Measurements from ENCODE around the gene ASCL1.
A peak's percentile ranks its signal among the peaks of the same experiment; 100 is the strongest.

Gene ASCL1

DNA sequence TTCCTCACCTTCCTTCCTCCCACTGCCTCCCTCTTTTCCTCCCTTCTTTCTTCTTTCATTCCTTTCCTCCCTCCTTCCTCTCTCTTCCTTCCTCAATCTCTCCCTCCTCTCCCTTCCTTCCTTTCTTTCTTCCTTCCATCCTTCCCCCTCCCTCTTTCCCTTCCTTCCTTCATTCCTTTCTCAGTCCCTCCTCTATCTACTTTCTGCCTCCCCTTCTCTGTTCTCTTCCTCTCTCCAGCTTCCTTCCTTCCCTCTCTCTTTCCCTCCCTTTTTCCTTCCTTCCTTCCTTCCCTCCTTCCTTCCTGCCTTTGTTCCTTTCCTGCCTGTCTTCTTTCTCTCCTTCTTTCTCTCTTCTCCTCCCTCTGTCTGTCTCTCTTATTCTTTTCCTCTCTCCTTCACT is 16.1 kb downstream of the ASCL1 start:
- H3K27ac ChIP-seq (ENCODE audit: extremely low read depth, low read depth, low read length) = no peak overlapping the region
- 0 out of 2 replicates have a peak, but pooled peaks have one; percentile 63 for TF ChIP-seq ZNF114 (tag by site-specific recombination; IDR thresholded peaks at IDR 0.05)
- TF ChIP-seq ZNF366 (tag by site-specific recombination; conservative IDR thresholded peaks at IDR 0.05) = peak; percentile 87
- peak; percentile 52; the same call in 1 of the 2 replicates for TF ChIP-seq ZNF776 (tag by site-specific recombination; IDR thresholded peaks at IDR 0.05; ENCODE audit: borderline replicate concordance)
- TF ChIP-seq, protein P1, sequence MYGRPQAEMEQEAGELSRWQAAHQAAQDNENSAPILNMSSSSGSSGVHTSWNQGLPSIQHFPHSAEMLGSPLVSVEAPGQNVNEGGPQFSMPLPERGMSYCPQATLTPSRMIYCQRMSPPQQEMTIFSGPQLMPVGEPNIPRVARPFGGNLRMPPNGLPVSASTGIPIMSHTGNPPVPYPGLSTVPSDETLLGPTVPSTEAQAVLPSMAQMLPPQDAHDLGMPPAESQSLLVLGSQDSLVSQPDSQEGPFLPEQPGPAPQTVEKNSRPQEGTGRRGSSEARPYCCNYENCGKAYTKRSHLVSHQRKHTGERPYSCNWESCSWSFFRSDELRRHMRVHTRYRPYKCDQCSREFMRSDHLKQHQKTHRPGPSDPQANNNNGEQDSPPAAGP (tag by site-specific recombination; IDR thresholded peaks at IDR 0.05) = no peak
- ChIA-PET POLR2A (no interaction called here), CTCF (interaction anchor here (0.6 to 0.7 kb wide), 2 partner anchors 10 to 21 kb away, joined by 3 to 4 read pairs; no protein-coding TSS in a partner anchor)
- no peak overlapping the region for H3K4me3 ChIP-seq (ENCODE audit: low read depth, low read length)
- H3K4me1 ChIP-seq (ENCODE audit: control insufficient read depth, insufficient read depth, low read length) = no peaks in the 10 kb centered on the region
- H3K9me3 ChIP-seq (ENCODE audit: control insufficient read depth, insufficient read depth, low read depth, low read length) = no peaks in the 10 kb centered on the region
- H3K36me3 ChIP-seq (ENCODE audit: control insufficient read depth in 2 of 2, insufficient read depth in 1 of 2, low read length in 2 of 2) = no peaks in the 10 kb centered on the region

DNA sequence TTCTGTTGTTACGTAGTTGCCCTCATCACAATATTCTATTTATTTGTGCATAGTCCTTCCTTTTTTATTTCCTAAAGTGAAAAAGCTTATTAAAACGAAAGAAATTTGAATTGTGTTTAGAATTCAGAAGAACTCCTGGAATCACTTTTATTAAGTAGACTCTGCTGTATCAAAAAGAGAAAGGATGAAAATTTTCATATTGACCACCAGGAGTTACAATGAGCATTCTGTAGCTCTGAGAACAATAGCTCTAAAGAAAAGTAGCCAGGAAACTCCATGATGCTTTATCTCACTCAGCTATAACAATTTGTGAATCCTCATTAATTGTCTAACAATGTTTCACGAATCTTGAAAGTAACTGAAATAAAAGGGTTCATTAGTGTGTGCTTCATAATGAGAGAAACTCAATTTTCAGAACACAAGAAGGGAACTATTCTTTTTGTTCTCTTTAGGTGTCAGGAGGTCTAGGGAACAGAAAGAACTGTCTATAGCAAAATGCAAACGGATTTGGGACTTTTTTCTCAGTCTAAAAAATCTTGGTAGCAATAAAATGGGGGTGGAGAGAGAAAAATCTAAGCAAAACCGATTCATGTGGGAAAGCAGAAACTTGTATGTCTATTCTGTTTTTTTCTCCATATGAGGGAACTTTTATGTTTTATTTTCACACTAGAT is 19.3 kb downstream of the ASCL1 start:
- H3K4me1 ChIP-seq (ENCODE audit: control insufficient read depth, insufficient read depth, low read length) = no peaks in the 10 kb centered on the region
- POLR2A ChIA-PET = no interaction called here
- H3K36me3 ChIP-seq (ENCODE audit: control insufficient read depth in 2 of 2, insufficient read depth in 1 of 2, low read length in 2 of 2) = no peaks in the 10 kb centered on the region
- H3K27ac ChIP-seq (ENCODE audit: extremely low read depth, low read depth, low read length) = no peak overlapping the region
- CTCF ChIA-PET = interaction anchor here (0.7 kb wide), 1 partner anchor 165 kb away, joined by 3 read pairs; no protein-coding TSS in a partner anchor
- TF ChIP-seq ZNF366 (tag by site-specific recombination; conservative IDR thresholded peaks at IDR 0.05) (no peak), ZSCAN23 (tag by site-specific recombination; IDR thresholded peaks at IDR 0.05) (no peak), ZNF701 (tag by site-specific recombination; IDR thresholded peaks at IDR 0.05) (no peak), HOXA7 (CRISPR knock-in tag; IDR thresholded peaks at IDR 0.05; ENCODE audit: borderline replicate concordance) (no peak), ZNF175 (tag by site-specific recombination; IDR thresholded peaks at IDR 0.05) (no peak), ZNF610 (tag by site-specific recombination; IDR thresholded peaks at IDR 0.05; ENCODE audit: borderline replicate concordance) (no peak), ZNF549 (tag by site-specific recombination; IDR thresholded peaks at IDR 0.05) (no peak), ZSCAN30 (tag by site-specific recombination; IDR thresholded peaks at IDR 0.05) (no peak), ZNF121 (tag by site-specific recombination; IDR thresholded peaks at IDR 0.05) (no peak), ZNF2 (tag by site-specific recombination; IDR thresholded peaks at IDR 0.05) (no peak), ZNF302 (tag by site-specific recombination; IDR thresholded peaks at IDR 0.05; ENCODE audit: low read depth) (no peak)
- TF ChIP-seq, protein P2, sequence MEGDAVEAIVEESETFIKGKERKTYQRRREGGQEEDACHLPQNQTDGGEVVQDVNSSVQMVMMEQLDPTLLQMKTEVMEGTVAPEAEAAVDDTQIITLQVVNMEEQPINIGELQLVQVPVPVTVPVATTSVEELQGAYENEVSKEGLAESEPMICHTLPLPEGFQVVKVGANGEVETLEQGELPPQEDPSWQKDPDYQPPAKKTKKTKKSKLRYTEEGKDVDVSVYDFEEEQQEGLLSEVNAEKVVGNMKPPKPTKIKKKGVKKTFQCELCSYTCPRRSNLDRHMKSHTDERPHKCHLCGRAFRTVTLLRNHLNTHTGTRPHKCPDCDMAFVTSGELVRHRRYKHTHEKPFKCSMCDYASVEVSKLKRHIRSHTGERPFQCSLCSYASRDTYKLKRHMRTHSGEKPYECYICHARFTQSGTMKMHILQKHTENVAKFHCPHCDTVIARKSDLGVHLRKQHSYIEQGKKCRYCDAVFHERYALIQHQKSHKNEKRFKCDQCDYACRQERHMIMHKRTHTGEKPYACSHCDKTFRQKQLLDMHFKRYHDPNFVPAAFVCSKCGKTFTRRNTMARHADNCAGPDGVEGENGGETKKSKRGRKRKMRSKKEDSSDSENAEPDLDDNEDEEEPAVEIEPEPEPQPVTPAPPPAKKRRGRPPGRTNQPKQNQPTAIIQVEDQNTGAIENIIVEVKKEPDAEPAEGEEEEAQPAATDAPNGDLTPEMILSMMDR (tag by site-specific recombination; IDR thresholded peaks at IDR 0.05) = no peak
- H3K4me3 ChIP-seq (ENCODE audit: low read depth, low read length) = no peak overlapping the region
- no peaks in the 10 kb centered on the region for H3K9me3 ChIP-seq (ENCODE audit: control insufficient read depth, insufficient read depth, low read depth, low read length)

DNA sequence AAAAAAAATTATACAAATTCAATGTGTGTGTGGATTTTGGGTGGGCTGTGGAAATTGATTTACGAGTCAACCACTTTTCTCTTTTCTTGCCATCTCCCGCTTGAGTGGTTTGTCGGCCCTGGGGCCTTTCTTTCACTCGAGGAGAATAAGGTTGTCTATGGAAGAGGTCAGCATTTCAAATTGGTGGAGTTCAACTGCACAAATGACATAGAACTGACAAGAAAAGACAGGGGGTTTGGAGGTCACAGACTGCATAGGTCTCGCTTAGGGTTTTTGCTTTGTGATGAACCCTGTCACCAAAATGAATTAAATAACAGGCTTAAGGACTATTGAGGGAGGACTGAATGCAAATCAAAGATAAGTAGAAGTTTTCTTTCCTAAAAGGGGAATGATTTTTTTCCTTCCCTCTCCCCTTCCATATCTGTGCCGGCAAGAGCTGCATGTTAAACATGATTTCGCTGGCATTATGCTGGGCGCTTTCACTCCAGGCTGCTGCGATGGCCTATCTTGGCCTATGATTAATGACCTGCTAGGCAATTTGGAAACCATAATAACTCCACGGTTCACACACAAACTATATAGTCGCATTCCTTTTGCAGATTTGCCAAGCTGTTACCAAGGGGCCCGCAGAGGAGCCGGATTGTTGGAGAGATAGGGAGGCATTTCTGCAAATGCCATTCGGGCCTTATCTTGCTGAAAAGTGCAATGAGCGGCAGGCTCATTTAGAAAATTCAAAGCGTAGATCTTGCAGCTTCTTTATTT is 20.7 kb downstream of the ASCL1 start:
- CTCF ChIA-PET = no interaction called here
- TF ChIP-seq ZBTB7A (tag by site-specific recombination; IDR thresholded peaks at IDR 0.05; ENCODE audit: low read depth) (no peak), ZNF155 (tag by site-specific recombination; IDR thresholded peaks at IDR 0.05) (no peak)
- Histone ChIP-seq H3K27ac (ENCODE audit: extremely low read depth, low read depth, low read length) (no peak overlapping the region), H3K9me3 (ENCODE audit: control insufficient read depth, insufficient read depth, low read depth, low read length) (no peaks in the 10 kb centered on the region), H3K4me3 (ENCODE audit: low read depth, low read length) (no peak overlapping the region), H3K4me1 (ENCODE audit: control insufficient read depth, insufficient read depth, low read length) (no peaks in the 10 kb centered on the region), H3K36me3 (ENCODE audit: control insufficient read depth in 2 of 2, insufficient read depth in 1 of 2, low read length in 2 of 2) (no peaks in the 10 kb centered on the region)
- POLR2A ChIA-PET = no interaction called here

Measured in HEK293 (cell line).